ENCODE measurements around the gene FLYWCH2. TPM values are rescaled to one million over a fixed set of nuclear protein-coding genes. Genes with fewer than 3 reads are reported as not detected.

Gene FLYWCH2
- total and polyA plus RNA-seq, 2 of the 8 experiments (the other 6 are each of a cell fraction or from before 2014, with no cell fraction given): 16.4 to 30.7 TPM

- no peak for TF ChIP-seq CHD7 (IDR thresholded peaks at IDR 0.05; ENCODE audit: insufficient replicate concordance, low read length)
- no peak for TF ChIP-seq RAD21 (IDR thresholded peaks at IDR 0.05 in 1 of 2, conservative IDR thresholded peaks at IDR 0.05 in 1 of 2; ENCODE audit: low read depth in 2 of 2, low read length in 2 of 2)
- TF ChIP-seq CTBP2 (IDR thresholded peaks at IDR 0.05; ENCODE audit: borderline replicate concordance, insufficient read depth, insufficient read length, low read length): no peak
- TF ChIP-seq CHD1 (IDR thresholded peaks at IDR 0.05; ENCODE audit: low read depth, low read length): no peak
- no peak for TF ChIP-seq TBP (IDR thresholded peaks at IDR 0.05; ENCODE audit: low read depth, low read length)
- no peak for TF ChIP-seq SP1 (IDR thresholded peaks at IDR 0.05; ENCODE audit: low read depth, low read length)
- TF ChIP-seq RXRA (IDR thresholded peaks at IDR 0.05; ENCODE audit: insufficient read depth, low read depth, low read length): no peak
- no peak for TF ChIP-seq EZH2 (IDR thresholded peaks at IDR 0.05; ENCODE audit: low read depth, low read length, severe bottlenecking)
Measured at GRCh38 chr16:2915196-2915929, 32.3 kb downstream of the FLYWCH2 start (continued).
